Tibial nerve (tissue), 4 donors: ENCODE measurements around the gene RHOBTB1.

ENCODE experiments used
- CTCF ChIP-seq, 5 experiments: fragments of 200-600 bp in 3 of 5; fragments of 450-650 bp in 2 of 5; sonication (generic) in 3 of 5; IDR thresholded peaks; one replicate each; pipeline ENCODE4 v1.5.1; 2016 to 2019; ENCODE audit warnings: antibody characterized with exemption in 5 of 5, mild to moderate bottlenecking in 3 of 5, moderate library complexity in 2 of 5
- EP300 ChIP-seq, 2 donors: sonication (generic); formaldehyde crosslinking; IDR thresholded peaks; one replicate each; pipeline ENCODE4 v1.6.1; 2017; ENCODE audit warnings: antibody characterized with exemption in 2 of 2, mild to moderate bottlenecking in 1 of 2
- POLR2A ChIP-seq, 2 donors: fragments of 450-650 bp; IDR thresholded peaks; one replicate each; pipeline ENCODE4 v1.6.1; 2017; ENCODE audit warnings: antibody characterized with exemption in 2 of 2, mild to moderate bottlenecking in 2 of 2, moderate library complexity in 2 of 2

GRCh38 chr10:60919551-60919950, 24.4 kb downstream of the RHOBTB1 start:
- TF ChIP-seq POLR2A (IDR thresholded peaks at IDR 0.05) (no peak), EP300 (IDR thresholded peaks at IDR 0.05) (no peak), CTCF (IDR thresholded peaks at IDR 0.05) (no peak)
